Hepatocyte (in vitro differentiated cells): ENCODE results near the gene ASXL1.

ENCODE experiments used
- CTCF ChIP-seq: fragments of 200-600 bp; sonication (generic); IDR thresholded peaks from 2 replicates; pipeline ENCODE4 v1.5.1; 2016; ENCODE audit warnings: antibody characterized with exemption, mild to moderate bottlenecking; ENCODE audit not compliant: poor library complexity
- EZH2 ChIP-seq: fragments of 200-600 bp; sonication (generic); IDR thresholded peaks from 2 replicates; pipeline ENCODE4 v1.6.1; 2016; ENCODE audit warnings: antibody characterized with exemption, mild to moderate bottlenecking, borderline replicate concordance
- EZH2phosphoT487 ChIP-seq: fragments of 200-600 bp; sonication (generic); IDR thresholded peaks from one replicate; pipeline ENCODE4 v1.6.1; 2018; ENCODE audit warnings: antibody characterized with exemption, mild to moderate bottlenecking, low read depth, moderate library complexity; ENCODE audit not compliant: unreplicated experiment, severe bottlenecking

GRCh38 chr20:32434434-32434833, 76.3 kb downstream of the ASXL1 start:
- TF ChIP-seq CTCF (no peak), EZH2phosphoT487 (no peak), EZH2 (no peak)
